Liver (tissue), 9 donors: Measurements from ENCODE around the gene HCN1. TPM values are rescaled to one million over a fixed set of nuclear protein-coding genes. Genes with fewer than 3 reads are reported as not detected.

Source experiments
- DNase-seq: peaks from one replicate; pipeline ENCODE4 v3.0.0-alpha.2; 2017; ENCODE audit warnings: low spot score
- H3K27ac ChIP-seq, 2 donors: one replicate each; pipeline ENCODE4 v1.7.0; 2013; ENCODE audit warnings: inconsistent platforms in 2 of 2, low read length in 2 of 2, control low read depth in 1 of 2, low read depth in 1 of 2, mild to moderate bottlenecking in 1 of 2
- H3K27me3 ChIP-seq, 4 donors: one replicate each; pipeline versions ENCODE4 v1.6.1 to v1.7.0; 2013; ENCODE audit warnings: low read length in 3 of 4, inconsistent platforms in 1 of 4, mild to moderate bottlenecking in 1 of 4, moderate library complexity in 1 of 4; ENCODE audit not compliant: control insufficient read depth in 4 of 4, insufficient read depth in 4 of 4
- H3K36me3 ChIP-seq, 4 donors: one replicate each; pipeline versions ENCODE4 v1.6.1 to v1.7.0; 2013; ENCODE audit warnings: low read length in 3 of 4, mild to moderate bottlenecking in 3 of 4, low read depth in 1 of 4, moderate library complexity in 1 of 4; ENCODE audit not compliant: control insufficient read depth in 4 of 4, insufficient read depth in 3 of 4
- H3K4me1 ChIP-seq, 4 donors: one replicate each; pipeline versions ENCODE4 v1.6.1 to v1.7.0; 2013; ENCODE audit warnings: low read length in 3 of 4, mild to moderate bottlenecking in 3 of 4, moderate library complexity in 1 of 4; ENCODE audit not compliant: control insufficient read depth in 4 of 4, insufficient read depth in 4 of 4
- H3K4me3 ChIP-seq, 3 donors: one replicate each; pipeline versions ENCODE4 v1.6.1 to v1.7.0; 2013; ENCODE audit warnings: low read length in 3 of 3, control low read depth in 1 of 3, low read depth in 1 of 3, mild to moderate bottlenecking in 1 of 3
- H3K9ac ChIP-seq, 2 donors: one replicate each; pipeline ENCODE4 v1.7.0; 2013; ENCODE audit warnings: low read length in 2 of 2, mild to moderate bottlenecking in 2 of 2, moderate library complexity in 2 of 2, control low read depth in 1 of 2, low read depth in 1 of 2
- H3K9me3 ChIP-seq, 4 donors: one replicate each; pipeline versions ENCODE4 v1.6.1 to v1.7.0; 2013; ENCODE audit warnings: low read length in 3 of 4; ENCODE audit not compliant: control insufficient read depth in 4 of 4
- EGR1 ChIP-seq, 2 donors: IDR thresholded peaks; 2 replicates each; pipeline ENCODE4 v1.6.1; 2016 to 2018; ENCODE audit warnings: antibody characterized with exemption in 2 of 2, low read depth in 2 of 2
- FOXA1 ChIP-seq: IDR thresholded peaks from 2 replicates; pipeline ENCODE4 v1.6.1; 2016; ENCODE audit warnings: antibody characterized with exemption
- FOXA2 ChIP-seq: IDR thresholded peaks from 2 replicates; pipeline ENCODE4 v1.6.1; 2016; ENCODE audit warnings: antibody characterized with exemption
- GABPA ChIP-seq, 2 donors: IDR thresholded peaks in 1 of 2; conservative IDR thresholded peaks in 1 of 2; 2 replicates each; pipeline ENCODE4 v1.6.1; 2016; ENCODE audit warnings: antibody characterized with exemption in 2 of 2, mild to moderate bottlenecking in 1 of 2, moderate library complexity in 1 of 2
- HNF4A ChIP-seq, 2 donors: conservative IDR thresholded peaks; 2 replicates each; pipeline ENCODE4 v1.6.1; 2016; ENCODE audit warnings: antibody characterized with exemption in 2 of 2, mild to moderate bottlenecking in 2 of 2
- HNF4G ChIP-seq: IDR thresholded peaks from 2 replicates; pipeline ENCODE4 v1.6.1; 2016; ENCODE audit warnings: antibody characterized with exemption
- JUND ChIP-seq, 2 donors: IDR thresholded peaks; 2 replicates each; pipeline ENCODE4 v1.6.1; 2016; ENCODE audit warnings: antibody characterized with exemption in 2 of 2
- NR2F2 ChIP-seq: IDR thresholded peaks from 2 replicates; pipeline ENCODE4 v1.6.1; 2016; ENCODE audit warnings: antibody characterized with exemption
- RAD21 ChIP-seq, 2 donors: IDR thresholded peaks; 2 replicates each; pipeline ENCODE4 v1.6.1; 2016; ENCODE audit warnings: antibody characterized with exemption in 2 of 2, mild to moderate bottlenecking in 2 of 2
- RXRA ChIP-seq, 2 donors: IDR thresholded peaks; 2 replicates each; pipeline ENCODE4 v1.6.1; 2017 to 2018; ENCODE audit warnings: antibody characterized with exemption in 2 of 2, mild to moderate bottlenecking in 1 of 2
- SP1 ChIP-seq: IDR thresholded peaks from 2 replicates; pipeline ENCODE4 v1.6.1; 2018; ENCODE audit warnings: antibody characterized with exemption, mild to moderate bottlenecking
- TAF1 ChIP-seq: conservative IDR thresholded peaks from 2 replicates; pipeline ENCODE4 v1.6.1; 2016; ENCODE audit warnings: antibody characterized with exemption, mild to moderate bottlenecking
- YY1 ChIP-seq: IDR thresholded peaks from 2 replicates; pipeline ENCODE4 v1.6.1; 2016; ENCODE audit warnings: antibody characterized with exemption, mild to moderate bottlenecking
- WGBS: extraction: QIAGEN DNeasy Blood & Tissue Kit; methylation state at CpG from one replicate; pipeline ENCODE4 v1.1.7; 2013; 5-methylcytosine and 5-hydroxymethylcytosine counted together
- polyA plus RNA-seq, 2 donors: library from polyadenylated mRNA; stranded (reverse) in 1 of 2; unstranded in 1 of 2; fragments of 200-250 nt in 1 of 2; fragments of >200 nt in 1 of 2; fragmentation: Nextera tagmentation in 1 of 2; extraction: Ambion mirVana in 1 of 2; gene quantifications; one replicate each; pipeline versions ENCODE4 v1.2.1 to v1.2.3, GENCODE V29; 2013 to 2015
- total RNA-seq, 2 donors: library from RNA; depleted of rRNA; stranded (reverse); fragments of >200 nt; gene quantifications; one replicate each; pipeline ENCODE4 v1.2.3, GENCODE V29; 2014
- TF ChIP-seq, protein P1 (sequence below): IDR thresholded peaks from 2 replicates; pipeline ENCODE4 v1.6.1; 2016; ENCODE audit warnings: antibody characterized with exemption, mild to moderate bottlenecking
- TF ChIP-seq, protein P2 (sequence below): IDR thresholded peaks from 2 replicates; pipeline ENCODE4 v1.6.1; 2016; ENCODE audit warnings: antibody characterized with exemption
- TF ChIP-seq, protein P3 (sequence below): fragments of 150-350 bp; IDR thresholded peaks from 2 replicates; pipeline ENCODE4 v1.5.1; 2017; ENCODE audit warnings: improper control_type of control experiment, low read depth, low read length; ENCODE audit not compliant: missing input control
- TF ChIP-seq, protein P4 (sequence below): IDR thresholded peaks from 2 replicates; pipeline ENCODE4 v1.6.1; 2016; ENCODE audit warnings: antibody characterized with exemption
- TF ChIP-seq, protein P5 (sequence below): IDR thresholded peaks from 2 replicates; pipeline ENCODE4 v1.6.1; 2016; ENCODE audit warnings: antibody characterized with exemption
- donor health status: healthy.
- donor health status: healthy.
- donor health status: healthy.
- donor health status: healthy.
- donor health status: healthy.

The HCN1 gene
- total and polyA plus RNA-seq, 4 donors = under 0.01 TPM; not detected in 3

DNA sequence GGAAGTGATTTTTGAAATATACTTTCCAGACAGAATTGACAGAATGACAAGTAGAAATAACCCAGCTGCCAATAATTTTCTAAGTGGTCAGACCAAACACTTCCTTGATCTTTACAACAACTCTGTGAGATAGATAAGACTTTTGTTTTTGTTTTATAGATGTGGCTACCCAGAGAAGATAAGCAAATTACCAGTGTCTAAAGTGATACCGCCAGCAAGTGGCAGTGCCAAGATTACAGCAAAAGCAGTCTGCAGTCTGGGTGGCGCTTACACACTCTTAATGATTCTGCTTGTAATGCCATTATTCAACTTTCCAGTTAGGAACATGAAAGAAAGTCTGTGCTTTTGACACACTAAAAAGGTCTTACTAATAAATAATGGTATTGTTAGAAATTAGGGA lies 92.1 kb downstream of the HCN1 start:
- Histone ChIP-seq H3K4me1 (no peaks in the 10 kb centered on the region), H3K9me3 (no peaks in the 10 kb centered on the region), H3K9ac (no peak overlapping the region), H3K27me3 (no peaks in the 10 kb centered on the region), H3K36me3 (no peaks in the 10 kb centered on the region), H3K4me3 (no peak overlapping the region), H3K27ac (no peak overlapping the region)
- TF ChIP-seq, protein P1, sequence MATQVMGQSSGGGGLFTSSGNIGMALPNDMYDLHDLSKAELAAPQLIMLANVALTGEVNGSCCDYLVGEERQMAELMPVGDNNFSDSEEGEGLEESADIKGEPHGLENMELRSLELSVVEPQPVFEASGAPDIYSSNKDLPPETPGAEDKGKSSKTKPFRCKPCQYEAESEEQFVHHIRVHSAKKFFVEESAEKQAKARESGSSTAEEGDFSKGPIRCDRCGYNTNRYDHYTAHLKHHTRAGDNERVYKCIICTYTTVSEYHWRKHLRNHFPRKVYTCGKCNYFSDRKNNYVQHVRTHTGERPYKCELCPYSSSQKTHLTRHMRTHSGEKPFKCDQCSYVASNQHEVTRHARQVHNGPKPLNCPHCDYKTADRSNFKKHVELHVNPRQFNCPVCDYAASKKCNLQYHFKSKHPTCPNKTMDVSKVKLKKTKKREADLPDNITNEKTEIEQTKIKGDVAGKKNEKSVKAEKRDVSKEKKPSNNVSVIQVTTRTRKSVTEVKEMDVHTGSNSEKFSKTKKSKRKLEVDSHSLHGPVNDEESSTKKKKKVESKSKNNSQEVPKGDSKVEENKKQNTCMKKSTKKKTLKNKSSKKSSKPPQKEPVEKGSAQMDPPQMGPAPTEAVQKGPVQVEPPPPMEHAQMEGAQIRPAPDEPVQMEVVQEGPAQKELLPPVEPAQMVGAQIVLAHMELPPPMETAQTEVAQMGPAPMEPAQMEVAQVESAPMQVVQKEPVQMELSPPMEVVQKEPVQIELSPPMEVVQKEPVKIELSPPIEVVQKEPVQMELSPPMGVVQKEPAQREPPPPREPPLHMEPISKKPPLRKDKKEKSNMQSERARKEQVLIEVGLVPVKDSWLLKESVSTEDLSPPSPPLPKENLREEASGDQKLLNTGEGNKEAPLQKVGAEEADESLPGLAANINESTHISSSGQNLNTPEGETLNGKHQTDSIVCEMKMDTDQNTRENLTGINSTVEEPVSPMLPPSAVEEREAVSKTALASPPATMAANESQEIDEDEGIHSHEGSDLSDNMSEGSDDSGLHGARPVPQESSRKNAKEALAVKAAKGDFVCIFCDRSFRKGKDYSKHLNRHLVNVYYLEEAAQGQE = no peak
- no peak for DNase-seq
- 51% methylated on average over 2 of the region's 2 CpGs for WGBS

DNA sequence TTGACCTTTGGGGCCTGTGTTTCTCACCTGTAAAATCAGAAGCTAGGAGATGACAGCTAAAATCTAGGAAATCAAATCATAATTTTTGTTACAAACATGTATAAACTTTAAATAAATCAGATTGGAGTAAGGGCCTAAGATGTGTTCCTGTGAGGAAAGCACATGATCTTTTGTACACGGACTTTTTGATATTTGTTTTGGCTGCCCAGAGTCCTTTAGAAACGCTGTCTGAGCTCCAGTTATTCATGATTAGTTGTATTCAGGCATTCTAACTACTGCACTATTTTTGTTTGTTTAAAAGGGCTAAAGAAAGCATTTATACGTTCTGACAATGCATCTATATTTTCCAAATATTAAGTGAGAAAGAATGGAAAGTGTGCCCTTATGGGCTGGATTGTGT lies 94.8 kb downstream of the HCN1 start:
- H3K27ac ChIP-seq = no peak overlapping the region
- 47% methylated on average over 3 of the region's 3 CpGs for WGBS
- H3K27me3 ChIP-seq = no peaks in the 10 kb centered on the region
- H3K4me1 ChIP-seq = no peaks in the 10 kb centered on the region
- no peak overlapping the region for H3K9ac ChIP-seq
- no peaks in the 10 kb centered on the region for H3K36me3 ChIP-seq
- no peaks in the 10 kb centered on the region for H3K9me3 ChIP-seq
- H3K4me3 ChIP-seq = no peak overlapping the region
- DNase-seq = no peak
- TF ChIP-seq EGR1 (IDR thresholded peaks at IDR 0.05; ENCODE audit: low read depth in 2 of 2) (no peak), HNF4G (no peak), YY1 (no peak)
- TF ChIP-seq, protein P2, sequence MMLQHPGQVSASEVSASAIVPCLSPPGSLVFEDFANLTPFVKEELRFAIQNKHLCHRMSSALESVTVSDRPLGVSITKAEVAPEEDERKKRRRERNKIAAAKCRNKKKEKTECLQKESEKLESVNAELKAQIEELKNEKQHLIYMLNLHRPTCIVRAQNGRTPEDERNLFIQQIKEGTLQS = no peak

DNA sequence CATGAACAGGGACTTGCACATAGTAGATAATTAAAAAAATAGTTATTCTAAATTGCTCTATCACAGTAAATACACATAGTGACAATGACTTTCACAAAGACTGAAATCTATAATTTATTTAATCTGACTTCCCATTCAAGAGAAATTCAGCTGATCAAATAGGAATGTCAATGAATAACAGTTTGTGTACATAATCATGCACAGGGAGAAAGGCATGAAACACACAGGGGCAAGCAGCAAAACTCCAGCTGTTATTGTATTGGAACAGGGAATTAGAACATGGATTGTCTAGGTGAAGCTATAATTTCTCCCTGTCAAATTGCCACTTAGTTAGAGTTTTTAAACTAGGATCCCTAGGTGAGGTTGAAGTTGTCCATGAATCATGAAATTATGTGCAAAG lies 99.9 kb downstream of the HCN1 start:
- no peak overlapping the region for H3K4me3 ChIP-seq
- no peak for DNase-seq
- H3K9ac ChIP-seq = no peak overlapping the region
- H3K27ac ChIP-seq = no peak overlapping the region
- H3K36me3 ChIP-seq = no peaks in the 10 kb centered on the region
- H3K9me3 ChIP-seq = no peaks in the 10 kb centered on the region
- no peaks in the 10 kb centered on the region for H3K4me1 ChIP-seq
- no peaks in the 10 kb centered on the region for H3K27me3 ChIP-seq
- no peak for TF ChIP-seq JUND (IDR thresholded peaks at IDR 0.05)
- TF ChIP-seq, protein P2 = no peak
- TF ChIP-seq RXRA (IDR thresholded peaks at IDR 0.05) = no peak
- no peak for TF ChIP-seq HNF4A (conservative IDR thresholded peaks at IDR 0.05)
- TF ChIP-seq, protein P3, sequence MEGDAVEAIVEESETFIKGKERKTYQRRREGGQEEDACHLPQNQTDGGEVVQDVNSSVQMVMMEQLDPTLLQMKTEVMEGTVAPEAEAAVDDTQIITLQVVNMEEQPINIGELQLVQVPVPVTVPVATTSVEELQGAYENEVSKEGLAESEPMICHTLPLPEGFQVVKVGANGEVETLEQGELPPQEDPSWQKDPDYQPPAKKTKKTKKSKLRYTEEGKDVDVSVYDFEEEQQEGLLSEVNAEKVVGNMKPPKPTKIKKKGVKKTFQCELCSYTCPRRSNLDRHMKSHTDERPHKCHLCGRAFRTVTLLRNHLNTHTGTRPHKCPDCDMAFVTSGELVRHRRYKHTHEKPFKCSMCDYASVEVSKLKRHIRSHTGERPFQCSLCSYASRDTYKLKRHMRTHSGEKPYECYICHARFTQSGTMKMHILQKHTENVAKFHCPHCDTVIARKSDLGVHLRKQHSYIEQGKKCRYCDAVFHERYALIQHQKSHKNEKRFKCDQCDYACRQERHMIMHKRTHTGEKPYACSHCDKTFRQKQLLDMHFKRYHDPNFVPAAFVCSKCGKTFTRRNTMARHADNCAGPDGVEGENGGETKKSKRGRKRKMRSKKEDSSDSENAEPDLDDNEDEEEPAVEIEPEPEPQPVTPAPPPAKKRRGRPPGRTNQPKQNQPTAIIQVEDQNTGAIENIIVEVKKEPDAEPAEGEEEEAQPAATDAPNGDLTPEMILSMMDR = no peak
- TF ChIP-seq TAF1 = no peak
- TF ChIP-seq FOXA1 = no peak
- no peak for TF ChIP-seq FOXA2
- TF ChIP-seq EGR1 (IDR thresholded peaks at IDR 0.05; ENCODE audit: low read depth in 2 of 2) = no peak
- TF ChIP-seq HNF4G = no peak
- TF ChIP-seq, protein P4, sequence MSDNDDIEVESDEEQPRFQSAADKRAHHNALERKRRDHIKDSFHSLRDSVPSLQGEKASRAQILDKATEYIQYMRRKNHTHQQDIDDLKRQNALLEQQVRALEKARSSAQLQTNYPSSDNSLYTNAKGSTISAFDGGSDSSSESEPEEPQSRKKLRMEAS = no peak
- TF ChIP-seq NR2F2 = no peak
- no peak for TF ChIP-seq GABPA (IDR thresholded peaks at IDR 0.05 in 1 of 2, conservative IDR thresholded peaks at IDR 0.05 in 1 of 2)
- TF ChIP-seq, protein P5, sequence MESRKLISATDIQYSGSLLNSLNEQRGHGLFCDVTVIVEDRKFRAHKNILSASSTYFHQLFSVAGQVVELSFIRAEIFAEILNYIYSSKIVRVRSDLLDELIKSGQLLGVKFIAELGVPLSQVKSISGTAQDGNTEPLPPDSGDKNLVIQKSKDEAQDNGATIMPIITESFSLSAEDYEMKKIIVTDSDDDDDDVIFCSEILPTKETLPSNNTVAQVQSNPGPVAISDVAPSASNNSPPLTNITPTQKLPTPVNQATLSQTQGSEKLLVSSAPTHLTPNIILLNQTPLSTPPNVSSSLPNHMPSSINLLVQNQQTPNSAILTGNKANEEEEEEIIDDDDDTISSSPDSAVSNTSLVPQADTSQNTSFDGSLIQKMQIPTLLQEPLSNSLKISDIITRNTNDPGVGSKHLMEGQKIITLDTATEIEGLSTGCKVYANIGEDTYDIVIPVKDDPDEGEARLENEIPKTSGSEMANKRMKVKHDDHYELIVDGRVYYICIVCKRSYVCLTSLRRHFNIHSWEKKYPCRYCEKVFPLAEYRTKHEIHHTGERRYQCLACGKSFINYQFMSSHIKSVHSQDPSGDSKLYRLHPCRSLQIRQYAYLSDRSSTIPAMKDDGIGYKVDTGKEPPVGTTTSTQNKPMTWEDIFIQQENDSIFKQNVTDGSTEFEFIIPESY = no peak
- no peak for TF ChIP-seq RAD21 (IDR thresholded peaks at IDR 0.05)
- TF ChIP-seq SP1 = no peak
